Fibroblast of lung (primary cell): ENCODE results near the gene CDC42SE2. TPM values are rescaled to one million over a fixed set of nuclear protein-coding genes. Genes with fewer than 3 reads are reported as not detected.
A peak's percentile ranks its signal among the peaks of the same experiment; 100 is the strongest.

ENCODE experiments used
- DNase-seq, 2 donors: peaks; one replicate each; pipeline versions ENCODE4 v3.0.0 to v3.0.0-alpha.2; 2010; ENCODE audit warnings: low read depth in 2 of 2
- H2AFZ ChIP-seq: 2 replicates; pipeline ENCODE4 v1.5.1; 2012; ENCODE audit warnings: low read length, control low read depth, inconsistent platforms
- H3K27ac ChIP-seq: 2 replicates; pipeline ENCODE4 v1.5.1; 2011; ENCODE audit warnings: low read length, control low read depth; ENCODE audit not compliant: insufficient read depth
- H3K27me3 ChIP-seq: 2 replicates; pipeline ENCODE4 v1.5.1; 2011; ENCODE audit warnings: mild to moderate bottlenecking, low read length; ENCODE audit not compliant: control insufficient read depth, insufficient read depth
- H3K36me3 ChIP-seq: 2 replicates; pipeline ENCODE4 v1.5.1; 2011; ENCODE audit warnings: low read length; ENCODE audit not compliant: control insufficient read depth, insufficient read depth
- H3K4me1 ChIP-seq: 2 replicates; pipeline ENCODE4 v1.5.1; 2011; ENCODE audit warnings: low read length; ENCODE audit not compliant: control insufficient read depth, insufficient read depth; ENCODE audit errors: extremely low read depth
- H3K4me2 ChIP-seq: 2 replicates; pipeline ENCODE4 v1.5.1; 2011; ENCODE audit warnings: low read length, control low read depth; ENCODE audit not compliant: insufficient read depth; ENCODE audit errors: extremely low read depth
- H3K4me3 ChIP-seq, 4 experiments: fragments of 200-600 bp in 1 of 4; sonication (generic) in 1 of 4; replicated peaks in 1 of 4; 2 replicates each; pipeline ENCODE4 v1.5.1; 2011 to 2016; ENCODE audit warnings: low read length in 4 of 4, low read depth in 3 of 4, mild to moderate bottlenecking in 3 of 4, control low read depth in 2 of 4, inconsistent platforms in 1 of 4, mixed read lengths in 1 of 4; ENCODE audit not compliant: insufficient read depth in 1 of 4; ENCODE audit errors: control extremely low read depth in 1 of 4
- H3K79me2 ChIP-seq: 2 replicates; pipeline ENCODE4 v1.5.1; 2012; ENCODE audit warnings: mild to moderate bottlenecking, low read length, inconsistent platforms; ENCODE audit not compliant: control insufficient read depth, insufficient read depth
- H3K9ac ChIP-seq: 2 replicates; pipeline ENCODE4 v1.5.1; 2011; ENCODE audit warnings: mild to moderate bottlenecking, low read length, control low read depth; ENCODE audit not compliant: insufficient read depth
- H3K9me3 ChIP-seq: 2 replicates; pipeline ENCODE4 v1.5.1; 2012; ENCODE audit warnings: low read depth, low read length; ENCODE audit not compliant: control insufficient read depth, insufficient read depth
- H4K20me1 ChIP-seq: 2 replicates; pipeline ENCODE4 v1.5.1; 2011; ENCODE audit warnings: low read length; ENCODE audit not compliant: control insufficient read depth, insufficient read depth; ENCODE audit errors: extremely low read depth
- EZH2 ChIP-seq: IDR thresholded peaks from 2 replicates; pipeline ENCODE4 v1.5.1; 2012; ENCODE audit warnings: low read length, control low read depth, mild to moderate bottlenecking; ENCODE audit errors: missing control alignments
- polyA plus RNA-seq, 2 donors: library from polyadenylated mRNA; depleted of rRNA in 1 of 2; stranded (reverse) in 1 of 2; unstranded in 1 of 2; fragments of >200 nt; gene quantifications; 2 replicates each; pipeline ENCODE4 v1.2.1, GENCODE V29; 2011 to 2012; ENCODE audit warnings: missing spikeins in 1 of 2
- total RNA-seq: library from RNA; depleted of rRNA; stranded (reverse); fragments of >200 nt; gene quantifications from 2 replicates; pipeline ENCODE4 v1.2.1, GENCODE V29; 2014
- TF ChIP-seq, protein P1 (sequence below), 2 donors: IDR thresholded peaks in 1 of 2; conservative IDR thresholded peaks in 1 of 2; 1 replicate in 1 of 2; 2 replicates in 1 of 2; pipeline ENCODE4 v1.5.1; 2011 to 2012; ENCODE audit warnings: low read length in 2 of 2, control low read depth in 1 of 2, inconsistent platforms in 1 of 2, low read depth in 1 of 2, mild to moderate bottlenecking in 1 of 2

The CDC42SE2 gene
- total and polyA plus RNA-seq, 2 donors (not counting 1 experiment from before 2014, with no cell fraction given): 26.1 to 26.5 TPM

- Histone ChIP-seq H3K79me2 (no peaks in the 10 kb centered on the region), H3K4me2 (no peak overlapping the region), H3K9ac (no peak overlapping the region), H3K9me3 (no peaks in the 10 kb centered on the region), H3K27me3 (no peaks in the 10 kb centered on the region), H2AFZ (no peak overlapping the region), H3K4me3 (no peak overlapping the region), H3K4me1 (no peaks in the 10 kb centered on the region), H4K20me1 (no peaks in the 10 kb centered on the region), H3K36me3 (no peaks in the 10 kb centered on the region), H3K27ac (no peak overlapping the region)
- TF ChIP-seq EZH2: no peak
- TF ChIP-seq, protein P1, sequence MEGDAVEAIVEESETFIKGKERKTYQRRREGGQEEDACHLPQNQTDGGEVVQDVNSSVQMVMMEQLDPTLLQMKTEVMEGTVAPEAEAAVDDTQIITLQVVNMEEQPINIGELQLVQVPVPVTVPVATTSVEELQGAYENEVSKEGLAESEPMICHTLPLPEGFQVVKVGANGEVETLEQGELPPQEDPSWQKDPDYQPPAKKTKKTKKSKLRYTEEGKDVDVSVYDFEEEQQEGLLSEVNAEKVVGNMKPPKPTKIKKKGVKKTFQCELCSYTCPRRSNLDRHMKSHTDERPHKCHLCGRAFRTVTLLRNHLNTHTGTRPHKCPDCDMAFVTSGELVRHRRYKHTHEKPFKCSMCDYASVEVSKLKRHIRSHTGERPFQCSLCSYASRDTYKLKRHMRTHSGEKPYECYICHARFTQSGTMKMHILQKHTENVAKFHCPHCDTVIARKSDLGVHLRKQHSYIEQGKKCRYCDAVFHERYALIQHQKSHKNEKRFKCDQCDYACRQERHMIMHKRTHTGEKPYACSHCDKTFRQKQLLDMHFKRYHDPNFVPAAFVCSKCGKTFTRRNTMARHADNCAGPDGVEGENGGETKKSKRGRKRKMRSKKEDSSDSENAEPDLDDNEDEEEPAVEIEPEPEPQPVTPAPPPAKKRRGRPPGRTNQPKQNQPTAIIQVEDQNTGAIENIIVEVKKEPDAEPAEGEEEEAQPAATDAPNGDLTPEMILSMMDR (conservative IDR thresholded peaks at IDR 0.05 in 1 of 2, IDR thresholded peaks at IDR 0.05 in 1 of 2; ENCODE audit: low read depth in 1 of 2, low read length in 2 of 2): no peak
- peak; percentile 28 to 32 for DNase-seq
These were observed 45.5 kb upstream of the CDC42SE2 start for GRCh38 chr5:131218392-131218791.

GRCh38 chr5:131220566-131220965 lies 43.3 kb upstream of the CDC42SE2 start:
- H3K9ac ChIP-seq: no peak overlapping the region
- no peak overlapping the region for H2AFZ ChIP-seq
- H3K4me3 ChIP-seq: no peak overlapping the region
- DNase-seq: peak in 1 of 2 donors; percentile 13
- H4K20me1 ChIP-seq: no peaks in the 10 kb centered on the region
- no peak overlapping the region for H3K27ac ChIP-seq
- TF ChIP-seq EZH2: no peak
- TF ChIP-seq, protein P1 (conservative IDR thresholded peaks at IDR 0.05 in 1 of 2, IDR thresholded peaks at IDR 0.05 in 1 of 2; ENCODE audit: low read depth in 1 of 2, low read length in 2 of 2): no peak
- no peaks in the 10 kb centered on the region for H3K27me3 ChIP-seq
- H3K4me1 ChIP-seq: no peaks in the 10 kb centered on the region
- H3K4me2 ChIP-seq: no peak overlapping the region
- H3K9me3 ChIP-seq: no peaks in the 10 kb centered on the region
- H3K79me2 ChIP-seq: no peaks in the 10 kb centered on the region
- no peaks in the 10 kb centered on the region for H3K36me3 ChIP-seq

DNA sequence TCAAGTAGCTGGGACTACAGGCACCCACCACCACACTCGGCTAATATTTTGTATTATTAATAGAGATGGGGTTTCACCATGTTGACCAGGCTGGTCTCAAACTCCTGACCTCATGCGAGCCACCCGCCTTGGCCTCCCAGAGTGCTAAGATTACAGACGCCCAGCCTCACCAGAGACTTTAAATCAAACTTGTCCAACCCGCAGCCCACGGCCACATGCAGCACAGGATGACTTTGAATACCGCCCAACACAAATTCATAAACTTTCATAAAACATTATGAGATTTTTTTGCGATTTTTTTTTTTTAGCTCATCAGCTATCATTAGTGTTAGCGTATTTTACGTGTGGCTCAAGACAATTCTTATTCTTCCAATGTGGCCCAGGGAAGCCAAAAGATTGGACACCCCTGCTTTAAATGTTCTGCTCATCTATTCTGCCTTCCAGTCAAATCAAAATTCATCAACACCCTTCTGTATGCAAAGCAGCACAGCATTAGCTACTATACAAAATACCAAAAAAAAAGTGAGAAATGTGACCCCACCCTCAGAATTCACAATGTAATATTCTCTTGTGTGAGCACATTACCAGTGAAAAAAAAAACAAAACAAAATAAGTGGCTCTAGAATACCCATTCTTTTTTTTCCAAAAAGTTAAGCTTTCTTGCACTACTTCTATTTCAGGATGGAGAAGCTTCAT lies 42.7 kb upstream of the CDC42SE2 start:
- no peak overlapping the region for H3K4me3 ChIP-seq

More for the DNA sequence above, 42.7 kb upstream of the CDC42SE2 start:
- no peaks in the 10 kb centered on the region for H3K27me3 ChIP-seq
- H3K36me3 ChIP-seq: no peaks in the 10 kb centered on the region
- H3K4me1 ChIP-seq: no peaks in the 10 kb centered on the region
- no peak overlapping the region for H2AFZ ChIP-seq
- DNase-seq: no peak
- H3K9me3 ChIP-seq: no peaks in the 10 kb centered on the region
- no peak overlapping the region for H3K9ac ChIP-seq
- no peaks in the 10 kb centered on the region for H3K79me2 ChIP-seq
- H3K27ac ChIP-seq: no peak overlapping the region
- H3K4me2 ChIP-seq: no peak overlapping the region
- TF ChIP-seq, protein P1 (conservative IDR thresholded peaks at IDR 0.05 in 1 of 2, IDR thresholded peaks at IDR 0.05 in 1 of 2; ENCODE audit: low read depth in 1 of 2, low read length in 2 of 2): no peak
- TF ChIP-seq EZH2: no peak
- H4K20me1 ChIP-seq: no peaks in the 10 kb centered on the region
